Retinal pigment epithelial cell (primary cell): ENCODE measurements around the gene CPEB3.

Experiments
- DNase-seq: peaks from one replicate; pipeline ENCODE4 v3.0.0-alpha.2; 2010; ENCODE audit warnings: low read depth
- H3K4me3 ChIP-seq: 2 replicates; pipeline ENCODE4 v1.5.1; 2011; ENCODE audit warnings: mild to moderate bottlenecking, low read length, control low read depth, moderate library complexity
- TF ChIP-seq, protein P1 (sequence below): conservative IDR thresholded peaks from 2 replicates; pipeline ENCODE4 v1.5.1; 2011; ENCODE audit warnings: low read depth, low read length, control low read depth, inconsistent platforms

Gene CPEB3

DNA sequence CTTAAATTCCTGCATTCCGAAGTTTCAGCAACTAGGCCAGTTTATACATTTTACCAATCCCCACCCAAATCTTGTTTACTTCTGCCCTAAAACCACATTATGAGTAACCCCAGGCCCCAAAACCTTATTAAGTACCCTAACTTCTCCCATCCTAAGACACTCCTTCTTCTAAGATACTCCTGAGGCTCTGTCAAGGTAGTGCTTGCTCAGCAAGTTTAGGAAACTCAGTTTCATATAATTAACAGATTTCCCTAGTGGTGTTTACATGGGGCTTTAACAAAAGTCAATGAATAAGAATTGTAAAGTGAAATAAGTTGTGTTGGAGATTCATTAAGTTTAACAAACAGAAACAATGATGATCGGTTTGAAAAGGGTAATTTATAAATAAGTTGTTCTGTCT lies 77.8 kb downstream of the CPEB3 start:
- TF ChIP-seq, protein P1, sequence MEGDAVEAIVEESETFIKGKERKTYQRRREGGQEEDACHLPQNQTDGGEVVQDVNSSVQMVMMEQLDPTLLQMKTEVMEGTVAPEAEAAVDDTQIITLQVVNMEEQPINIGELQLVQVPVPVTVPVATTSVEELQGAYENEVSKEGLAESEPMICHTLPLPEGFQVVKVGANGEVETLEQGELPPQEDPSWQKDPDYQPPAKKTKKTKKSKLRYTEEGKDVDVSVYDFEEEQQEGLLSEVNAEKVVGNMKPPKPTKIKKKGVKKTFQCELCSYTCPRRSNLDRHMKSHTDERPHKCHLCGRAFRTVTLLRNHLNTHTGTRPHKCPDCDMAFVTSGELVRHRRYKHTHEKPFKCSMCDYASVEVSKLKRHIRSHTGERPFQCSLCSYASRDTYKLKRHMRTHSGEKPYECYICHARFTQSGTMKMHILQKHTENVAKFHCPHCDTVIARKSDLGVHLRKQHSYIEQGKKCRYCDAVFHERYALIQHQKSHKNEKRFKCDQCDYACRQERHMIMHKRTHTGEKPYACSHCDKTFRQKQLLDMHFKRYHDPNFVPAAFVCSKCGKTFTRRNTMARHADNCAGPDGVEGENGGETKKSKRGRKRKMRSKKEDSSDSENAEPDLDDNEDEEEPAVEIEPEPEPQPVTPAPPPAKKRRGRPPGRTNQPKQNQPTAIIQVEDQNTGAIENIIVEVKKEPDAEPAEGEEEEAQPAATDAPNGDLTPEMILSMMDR = no peak
- no peak for DNase-seq
- H3K4me3 ChIP-seq = no peak overlapping the region

DNA sequence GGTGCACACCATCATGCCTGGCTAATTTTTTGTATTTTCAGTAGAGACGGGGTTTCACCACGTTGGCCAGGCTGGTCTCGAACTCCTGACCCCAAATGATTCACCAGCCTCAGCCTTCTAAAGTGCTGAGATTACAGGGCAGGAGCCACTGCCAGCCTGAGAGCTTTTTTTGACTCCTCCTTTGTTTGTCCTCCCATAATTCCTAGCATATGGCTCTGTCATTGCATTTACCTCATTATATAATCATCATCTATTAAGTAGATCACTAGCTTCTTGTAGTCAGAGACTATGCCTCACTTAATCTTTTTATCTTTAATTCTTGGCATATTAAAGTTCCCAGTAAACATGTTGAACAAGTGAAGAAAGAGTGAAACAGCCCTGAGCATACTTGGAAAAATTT lies 82.1 kb downstream of the CPEB3 start:
- DNase-seq = peak; percentile 37
- TF ChIP-seq, protein P1 = no peak
- no peak overlapping the region for H3K4me3 ChIP-seq

DNA sequence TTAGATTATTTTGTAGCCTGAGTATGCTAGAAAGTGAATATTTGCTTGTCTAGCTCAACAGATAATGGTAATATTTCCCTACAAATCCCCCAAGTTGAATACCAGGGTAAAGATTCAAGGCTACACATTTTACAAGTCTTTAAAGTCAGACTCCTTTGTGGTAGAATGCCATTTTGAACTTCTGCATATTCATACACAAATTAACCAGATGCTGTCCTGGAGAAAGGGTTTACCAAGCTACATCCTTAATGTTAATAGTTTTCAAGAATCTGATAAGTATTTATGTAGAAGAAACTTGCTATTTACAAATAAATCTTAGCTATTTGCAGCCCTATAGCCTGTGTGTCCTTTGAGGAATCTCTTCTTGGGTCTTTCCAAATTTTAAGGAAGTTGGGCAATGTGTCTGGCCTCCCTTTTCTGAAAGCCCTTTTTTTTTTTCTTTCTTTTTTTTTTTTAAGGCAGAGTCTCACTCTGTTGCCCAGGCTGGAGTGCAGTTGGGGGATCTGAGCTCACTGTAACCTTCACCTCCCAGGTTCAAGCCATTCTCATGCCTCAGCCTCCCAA lies 82.6 kb downstream of the CPEB3 start:
- TF ChIP-seq, protein P1 = no peak
- DNase-seq = no peak

DNA sequence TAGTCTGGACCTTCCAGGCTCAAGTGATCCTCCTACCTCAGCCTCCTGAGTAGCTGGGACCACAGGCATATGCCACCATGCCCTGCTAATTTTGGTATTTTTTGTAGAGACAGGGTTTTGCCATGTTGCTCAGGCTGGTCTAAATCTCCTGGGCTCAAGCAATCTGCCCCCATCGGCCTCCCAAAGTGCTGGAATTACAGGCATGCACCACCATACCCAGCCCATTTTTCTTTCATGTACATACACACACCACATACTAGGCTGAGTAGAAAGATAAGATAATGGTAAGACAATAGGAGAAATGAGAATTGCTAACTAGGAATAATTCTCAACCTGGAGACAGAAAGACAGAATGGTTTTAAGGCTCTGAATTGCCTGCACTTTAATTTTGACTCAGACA lies 83.8 kb downstream of the CPEB3 start:
- no peak for DNase-seq
- H3K4me3 ChIP-seq = no peak overlapping the region
- TF ChIP-seq, protein P1 = no peak

More for the DNA sequence above, 82.6 kb downstream of the CPEB3 start:
- H3K4me3 ChIP-seq = no peak overlapping the region

DNA sequence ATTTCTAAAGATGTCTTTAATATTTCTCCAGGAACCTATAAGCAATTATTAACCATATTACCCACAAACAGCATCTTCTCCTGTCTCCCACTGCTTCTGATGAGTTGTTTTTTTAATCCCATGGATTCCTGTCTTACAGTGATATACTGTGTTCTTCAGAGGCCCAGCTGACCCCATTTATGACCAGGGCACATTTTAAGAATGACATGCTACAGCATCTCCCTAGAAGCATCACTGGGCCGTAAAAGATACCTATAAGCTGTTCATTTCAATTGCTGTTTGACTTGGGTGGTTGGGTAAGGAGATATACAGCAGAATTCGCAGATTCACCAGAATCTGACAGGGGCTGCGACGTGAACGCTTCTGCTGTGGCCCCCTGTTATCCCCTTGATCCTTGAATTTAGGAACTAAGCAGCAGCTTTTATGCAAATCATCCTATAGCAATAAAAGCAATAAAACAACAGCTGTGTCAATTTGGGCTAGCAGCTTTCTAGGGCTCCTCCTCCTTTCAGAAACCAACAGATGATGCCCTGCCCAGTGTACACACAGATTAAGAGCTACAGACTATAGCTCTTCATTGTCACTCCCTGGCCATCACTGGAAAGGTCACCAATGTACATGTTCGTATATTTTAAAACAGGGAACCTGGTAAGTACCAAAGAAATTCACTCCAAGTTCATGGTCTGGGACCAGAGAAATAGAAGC lies 86.8 kb downstream of the CPEB3 start:
- TF ChIP-seq, protein P1 = no peak
- no peak for DNase-seq
- H3K4me3 ChIP-seq = no peak overlapping the region

DNA sequence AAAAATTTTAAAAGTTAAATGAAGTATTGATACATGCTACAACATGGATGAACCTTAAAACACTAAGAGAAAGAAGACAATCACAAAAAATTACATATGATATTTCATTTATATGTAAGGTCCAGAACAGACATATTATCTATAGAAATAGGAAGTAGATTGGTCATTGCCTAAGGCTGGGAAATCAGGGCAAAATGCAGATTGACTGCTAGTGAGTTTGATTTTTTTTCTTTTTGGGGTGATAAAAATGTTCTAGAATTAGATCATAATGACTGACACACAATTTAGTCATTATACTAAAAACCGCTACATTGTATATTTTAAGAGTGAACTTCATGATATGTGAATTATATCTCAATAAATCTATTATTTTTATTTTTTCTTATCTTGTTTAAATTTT lies 88.3 kb downstream of the CPEB3 start:
- TF ChIP-seq, protein P1 = no peak
- DNase-seq = no peak
- H3K4me3 ChIP-seq = no peak overlapping the region

DNA sequence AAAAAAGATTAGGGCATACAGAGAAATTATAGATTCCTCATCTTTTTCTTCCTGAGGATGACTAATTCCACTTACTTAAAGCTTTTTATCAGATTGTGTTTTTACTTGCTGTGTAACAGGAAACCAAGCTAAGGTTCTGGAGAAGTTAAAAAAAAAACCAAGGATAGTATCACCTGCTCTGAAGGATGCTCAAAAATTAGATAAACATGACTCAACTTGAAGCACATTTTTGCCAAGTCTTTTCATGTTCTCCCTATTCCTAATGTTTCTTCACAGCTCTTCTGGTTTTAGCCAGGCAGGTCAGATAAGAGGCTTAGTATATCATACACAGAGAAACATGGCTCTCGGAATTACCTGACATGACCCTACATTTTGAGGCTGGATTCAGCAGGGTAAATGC lies 90.3 kb downstream of the CPEB3 start:
- TF ChIP-seq, protein P1 = no peak
- no peak overlapping the region for H3K4me3 ChIP-seq
- DNase-seq = peak; percentile 5
